ENCODE data around the gene CATSPERB. TPM values are rescaled to one million over a fixed set of nuclear protein-coding genes. Genes with fewer than 3 reads are reported as not detected.

The CATSPERB gene
- total and polyA plus RNA-seq, 2 of the 8 experiments (the other 6 are each of a cell fraction or from before 2014, with no cell fraction given): 0.11 to 0.30 TPM

DNA sequence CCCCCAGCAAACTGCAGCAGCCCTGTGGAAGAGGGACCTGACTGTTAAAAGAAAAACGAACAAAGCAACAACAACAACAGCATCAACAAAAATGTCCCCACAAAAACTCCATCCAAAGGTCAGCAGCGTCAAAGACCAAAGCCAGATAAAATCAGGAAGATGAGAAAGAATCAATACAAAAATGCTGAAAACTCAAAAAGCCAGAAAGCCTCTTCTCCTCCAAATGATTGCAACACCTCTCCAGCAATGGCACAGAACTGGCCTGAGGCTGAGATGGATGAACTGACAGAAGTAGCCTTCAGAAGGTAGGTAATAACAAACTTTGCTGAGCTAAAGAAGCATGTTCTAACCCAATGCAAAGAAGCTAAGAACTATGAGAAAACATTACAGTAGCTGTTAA, 176.4 kb downstream of the CATSPERB start:
- H2BK120ac ChIP-seq (replicated peaks; ENCODE audit: low read depth, low read length): no peak overlapping the region
- no peaks in the 10 kb centered on the region for H3K79me1 ChIP-seq (ENCODE audit: low read depth, low read length)
- no peak overlapping the region for H3K18ac ChIP-seq (ENCODE audit: extremely low read depth, low read length)
- H2AK5ac ChIP-seq (ENCODE audit: low read depth, low read length): no peak overlapping the region
- peaks cover 0 to 1% (median 0%) of the 10 kb centered on the region in 4 experiments; a peak in 1 of 7 replicates for H3K27me3 ChIP-seq (replicated peaks in 1 of 4; ENCODE audit: control insufficient read depth in 3 of 4, extremely low read depth in 1 of 4, insufficient read depth in 3 of 4, low read length in 3 of 4)
- ChIA-PET CTCF (ENCODE audit: partially characterized antibody) (interaction anchor here (1.9 kb wide), 1 partner anchor 19 kb away, joined by 4 read pairs; no protein-coding TSS in a partner anchor), POLR2A (ENCODE audit: partially characterized antibody) (no interaction called here)
- no peaks in the 10 kb centered on the region for H3K36me3 ChIP-seq (ENCODE audit: control insufficient read depth in 2 of 4, insufficient read depth in 4 of 4, low read length in 3 of 4)
- H3K23me2 ChIP-seq (ENCODE audit: low read depth, low read length): no peaks in the 10 kb centered on the region
- no peak overlapping the region for H4K91ac ChIP-seq (replicated peaks; ENCODE audit: insufficient read length, low read length)
- H3K9ac ChIP-seq (replicated peaks in 1 of 4; ENCODE audit: extremely low read depth in 1 of 4, low read depth in 3 of 4, low read length in 3 of 4): no peak overlapping the region
- 96% methylated on average over 2 of the region's 2 CpGs; no CpG with 5 or more reads in 1 of the 2 experiments for WGBS, 2 experiments (ENCODE audit: extremely low coverage in 1 of 2, insufficient coverage in 1 of 2, insufficient read length in 1 of 2, insufficient replicate concordance in 2 of 2, low coverage in 1 of 2, low lambda C conversion rate in 2 of 2, missing lambda C conversion rate in 1 of 2)
- no peaks in the 10 kb centered on the region for H3K79me2 ChIP-seq (ENCODE audit: control insufficient read depth in 1 of 2, insufficient read depth in 2 of 2, low read length in 2 of 2)
- H3K9me3 ChIP-seq (ENCODE audit: insufficient read depth in 2 of 2, low read depth in 1 of 2, low read length in 1 of 2): peaks cover 2 to 3% of the 10 kb centered on the region in 2 experiments; a peak in 1 of 4 replicates
- H2BK15ac ChIP-seq (ENCODE audit: low read length): no peak overlapping the region
- no peak overlapping the region for H2BK20ac ChIP-seq (ENCODE audit: low read length)
- H2BK12ac ChIP-seq (ENCODE audit: low read depth, low read length): no peak overlapping the region
- FAIRE-seq: no peak
- no peak overlapping the region for H3K4ac ChIP-seq (replicated peaks; ENCODE audit: insufficient read length, low read depth, low read length)
- DNase-seq (ENCODE audit: low read depth in 1 of 2, low spot score in 2 of 2): no peak
- H3K27ac ChIP-seq (ENCODE audit: low read depth, low read length): no peak overlapping the region
- no peaks in the 10 kb centered on the region for H4K20me1 ChIP-seq (replicated peaks in 1 of 2; ENCODE audit: control insufficient read depth in 1 of 2, insufficient read depth in 2 of 2, low read length in 2 of 2)
- no peak overlapping the region for H3K56ac ChIP-seq (replicated peaks; ENCODE audit: insufficient read length, low read depth, low read length)
- no peak overlapping the region for H4K8ac ChIP-seq (ENCODE audit: extremely low read depth, insufficient read depth, low read length)
- no peak overlapping the region for H2BK5ac ChIP-seq (ENCODE audit: low read depth, low read length)
- no peak overlapping the region for H4K5ac ChIP-seq (ENCODE audit: insufficient read length, low read depth, low read length)
- no peak overlapping the region for H3K4me3 ChIP-seq (ENCODE audit: extremely low read depth in 1 of 4, insufficient read depth in 2 of 4, low read depth in 3 of 4, low read length in 4 of 4)
- H3K4me1 ChIP-seq (replicated peaks in 1 of 4; ENCODE audit: control insufficient read depth in 3 of 4, insufficient read depth in 4 of 4, low read length in 3 of 4): no peaks in the 10 kb centered on the region
- H3K14ac ChIP-seq (ENCODE audit: insufficient read length): no peak overlapping the region
- no peak overlapping the region for H3K4me2 ChIP-seq (ENCODE audit: insufficient read depth in 1 of 2, low read depth in 2 of 2, low read length in 2 of 2)
- no peak overlapping the region for H3K23ac ChIP-seq (ENCODE audit: insufficient read length)
- H2AFZ ChIP-seq (ENCODE audit: low read length): no peak overlapping the region
- TF ChIP-seq FOSL1 (IDR thresholded peaks at IDR 0.05; ENCODE audit: insufficient read depth, low read depth, low read length) (no peak), CBX5 (IDR thresholded peaks at IDR 0.05; ENCODE audit: low read depth, low read length) (no peak), SRF (IDR thresholded peaks at IDR 0.05; ENCODE audit: low read depth, low read length) (no peak), SIN3A (conservative IDR thresholded peaks at IDR 0.05 in 1 of 2, IDR thresholded peaks at IDR 0.05 in 1 of 2; ENCODE audit: low read depth in 1 of 2, low read length in 2 of 2) (no peak), SP2 (IDR thresholded peaks at IDR 0.05; ENCODE audit: low read length) (no peak), CHD2 (IDR thresholded peaks at IDR 0.05; ENCODE audit: low read length) (no peak), YY1 (IDR thresholded peaks at IDR 0.05; ENCODE audit: low read depth, low read length) (no peak), SP4 (IDR thresholded peaks at IDR 0.05; ENCODE audit: low read length) (no peak)
- TF ChIP-seq, protein P1, sequence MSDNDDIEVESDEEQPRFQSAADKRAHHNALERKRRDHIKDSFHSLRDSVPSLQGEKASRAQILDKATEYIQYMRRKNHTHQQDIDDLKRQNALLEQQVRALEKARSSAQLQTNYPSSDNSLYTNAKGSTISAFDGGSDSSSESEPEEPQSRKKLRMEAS (IDR thresholded peaks at IDR 0.05): no peak

Measured in H1 (cell line).